ENCODE results near the gene SP5. TPM values are rescaled to one million over a fixed set of nuclear protein-coding genes. Genes with fewer than 3 reads are reported as not detected.

Gene SP5
- total and polyA plus RNA-seq, 9 of the 15 experiments (the other 6 are each of a cell fraction or from before 2014, with no cell fraction given), result 0.03 to 1.7 (median 0.16) TPM; not detected in 1

DNA sequence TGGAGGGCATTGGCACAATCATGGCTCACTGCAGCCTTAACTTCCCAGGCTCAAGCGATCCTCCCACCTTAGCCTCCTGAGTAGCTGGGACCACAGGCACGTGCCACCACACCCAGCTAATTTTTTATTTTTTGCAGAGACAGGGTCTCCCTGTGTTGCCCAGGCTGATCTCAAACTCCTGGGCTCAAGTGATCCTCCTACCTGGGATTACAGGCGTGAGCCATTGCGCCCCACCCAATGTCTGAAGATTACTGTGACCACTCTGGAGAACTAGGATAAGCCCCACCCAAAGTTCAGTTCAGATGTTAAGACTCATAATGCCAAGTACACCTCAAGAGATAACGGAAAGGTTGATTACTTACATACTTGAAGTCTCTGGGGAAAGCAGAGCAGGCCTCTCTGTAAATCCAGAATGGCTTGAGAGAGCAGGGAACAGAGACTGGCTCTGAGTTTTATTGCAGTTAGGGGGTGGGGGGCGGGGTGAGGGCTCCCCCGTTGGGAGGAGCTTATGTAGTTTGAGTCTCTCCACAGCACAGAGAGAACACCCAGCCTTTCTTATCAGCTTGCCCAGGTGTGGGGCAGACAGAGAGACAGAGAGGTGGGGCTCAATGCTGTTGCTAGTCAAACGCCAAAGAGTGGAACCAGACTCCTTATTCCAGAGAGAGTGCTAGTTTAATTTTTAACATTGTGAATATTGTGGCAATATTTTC is 28.5 kb downstream of the SP5 start (continued):
- no peak for TF ChIP-seq SAFB2 (IDR thresholded peaks at IDR 0.05; ENCODE audit: borderline replicate concordance, low read depth, low read length, severe bottlenecking)
- TF ChIP-seq ZNF695 (CRISPR knock-in tag; IDR thresholded peaks at IDR 0.05), result no peak
- 0 out of 2 replicates have a peak, but pooled peaks have one; percentile 42 for TF ChIP-seq GATAD2A (IDR thresholded peaks at IDR 0.05)
- TF ChIP-seq, protein P1, sequence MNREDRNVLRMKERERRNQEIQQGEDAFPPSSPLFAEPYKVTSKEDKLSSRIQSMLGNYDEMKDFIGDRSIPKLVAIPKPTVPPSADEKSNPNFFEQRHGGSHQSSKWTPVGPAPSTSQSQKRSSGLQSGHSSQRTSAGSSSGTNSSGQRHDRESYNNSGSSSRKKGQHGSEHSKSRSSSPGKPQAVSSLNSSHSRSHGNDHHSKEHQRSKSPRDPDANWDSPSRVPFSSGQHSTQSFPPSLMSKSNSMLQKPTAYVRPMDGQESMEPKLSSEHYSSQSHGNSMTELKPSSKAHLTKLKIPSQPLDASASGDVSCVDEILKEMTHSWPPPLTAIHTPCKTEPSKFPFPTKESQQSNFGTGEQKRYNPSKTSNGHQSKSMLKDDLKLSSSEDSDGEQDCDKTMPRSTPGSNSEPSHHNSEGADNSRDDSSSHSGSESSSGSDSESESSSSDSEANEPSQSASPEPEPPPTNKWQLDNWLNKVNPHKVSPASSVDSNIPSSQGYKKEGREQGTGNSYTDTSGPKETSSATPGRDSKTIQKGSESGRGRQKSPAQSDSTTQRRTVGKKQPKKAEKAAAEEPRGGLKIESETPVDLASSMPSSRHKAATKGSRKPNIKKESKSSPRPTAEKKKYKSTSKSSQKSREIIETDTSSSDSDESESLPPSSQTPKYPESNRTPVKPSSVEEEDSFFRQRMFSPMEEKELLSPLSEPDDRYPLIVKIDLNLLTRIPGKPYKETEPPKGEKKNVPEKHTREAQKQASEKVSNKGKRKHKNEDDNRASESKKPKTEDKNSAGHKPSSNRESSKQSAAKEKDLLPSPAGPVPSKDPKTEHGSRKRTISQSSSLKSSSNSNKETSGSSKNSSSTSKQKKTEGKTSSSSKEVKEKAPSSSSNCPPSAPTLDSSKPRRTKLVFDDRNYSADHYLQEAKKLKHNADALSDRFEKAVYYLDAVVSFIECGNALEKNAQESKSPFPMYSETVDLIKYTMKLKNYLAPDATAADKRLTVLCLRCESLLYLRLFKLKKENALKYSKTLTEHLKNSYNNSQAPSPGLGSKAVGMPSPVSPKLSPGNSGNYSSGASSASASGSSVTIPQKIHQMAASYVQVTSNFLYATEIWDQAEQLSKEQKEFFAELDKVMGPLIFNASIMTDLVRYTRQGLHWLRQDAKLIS (CRISPR knock-in tag; IDR thresholded peaks at IDR 0.05), result 0 out of 2 replicates have a peak, but pooled peaks have one; percentile 31
- TF ChIP-seq, protein P2, sequence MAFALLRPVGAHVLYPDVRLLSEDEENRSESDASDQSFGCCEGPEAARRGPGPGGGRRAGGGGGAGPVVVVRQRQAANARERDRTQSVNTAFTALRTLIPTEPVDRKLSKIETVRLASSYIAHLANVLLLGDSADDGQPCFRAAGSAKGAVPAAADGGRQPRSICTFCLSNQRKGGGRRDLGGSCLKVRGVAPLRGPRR (CRISPR knock-in tag; IDR thresholded peaks at IDR 0.05), result 0 out of 2 replicates have a peak, but pooled peaks have one; percentile 58
- TF ChIP-seq RFX5 (IDR thresholded peaks at IDR 0.05; ENCODE audit: low read depth, low read length), result no peak
- TF ChIP-seq KLF13 (tag; IDR thresholded peaks at IDR 0.05; ENCODE audit: borderline replicate concordance, low read depth), result 0 out of 2 replicates have a peak, but pooled peaks have one; percentile 41
- TF ChIP-seq ILF3 (IDR thresholded peaks at IDR 0.05; ENCODE audit: borderline replicate concordance), result no peak
- TF ChIP-seq ARNT (IDR thresholded peaks at IDR 0.05), result peak in 1 of 2 experiments; percentile 19; a peak in 1 of 4 replicates
- 0 out of 2 replicates have a peak, but pooled peaks have one; percentile 19 for TF ChIP-seq ZFP30 (CRISPR knock-in tag; IDR thresholded peaks at IDR 0.05; ENCODE audit: borderline replicate concordance)
- no peak for TF ChIP-seq ZNF586 (CRISPR knock-in tag; conservative IDR thresholded peaks at IDR 0.05)
- 0 out of 2 replicates have a peak, but pooled peaks have one; percentile 19 for TF ChIP-seq MTA3 (IDR thresholded peaks at IDR 0.05; ENCODE audit: borderline replicate concordance)
- no peak for TF ChIP-seq RBM34 (IDR thresholded peaks at IDR 0.05; ENCODE audit: borderline replicate concordance, insufficient read depth, low read length)
- TF ChIP-seq BRD4 (IDR thresholded peaks at IDR 0.05), result no peak
- TF ChIP-seq JUND (IDR thresholded peaks at IDR 0.05; ENCODE audit: borderline replicate concordance, low read depth, low read length), result peak; percentile 42; the same call in 1 of the 2 replicates
- TF ChIP-seq JUND (tag; IDR thresholded peaks at IDR 0.05; ENCODE audit: borderline replicate concordance, low read depth, low read length), result peak; percentile 23; the same call in 1 of the 3 replicates
- TF ChIP-seq SNRNP70 (optimal IDR thresholded peaks at IDR 0.05; ENCODE audit: low read depth, low read length), result no peak
- TF ChIP-seq RBFOX2 (IDR thresholded peaks at IDR 0.05; ENCODE audit: low read depth, low read length), result no peak
- TF ChIP-seq C11orf30 (IDR thresholded peaks at IDR 0.05; ENCODE audit: low read depth), result no peak
- no peak for TF ChIP-seq HIVEP1 (CRISPR knock-in tag; IDR thresholded peaks at IDR 0.05)
- no peak for TF ChIP-seq POLR2B (IDR thresholded peaks at IDR 0.05; ENCODE audit: low read depth, partially characterized antibody)
- TF ChIP-seq ZNF41 (CRISPR knock-in tag; conservative IDR thresholded peaks at IDR 0.05), result no peak
- TF ChIP-seq, protein P3, sequence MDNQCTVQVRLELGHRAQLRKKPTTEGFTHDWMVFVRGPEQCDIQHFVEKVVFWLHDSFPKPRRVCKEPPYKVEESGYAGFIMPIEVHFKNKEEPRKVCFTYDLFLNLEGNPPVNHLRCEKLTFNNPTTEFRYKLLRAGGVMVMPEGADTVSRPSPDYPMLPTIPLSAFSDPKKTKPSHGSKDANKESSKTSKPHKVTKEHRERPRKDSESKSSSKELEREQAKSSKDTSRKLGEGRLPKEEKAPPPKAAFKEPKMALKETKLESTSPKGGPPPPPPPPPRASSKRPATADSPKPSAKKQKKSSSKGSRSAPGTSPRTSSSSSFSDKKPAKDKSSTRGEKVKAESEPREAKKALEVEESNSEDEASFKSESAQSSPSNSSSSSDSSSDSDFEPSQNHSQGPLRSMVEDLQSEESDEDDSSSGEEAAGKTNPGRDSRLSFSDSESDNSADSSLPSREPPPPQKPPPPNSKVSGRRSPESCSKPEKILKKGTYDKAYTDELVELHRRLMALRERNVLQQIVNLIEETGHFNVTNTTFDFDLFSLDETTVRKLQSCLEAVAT (IDR thresholded peaks at IDR 0.05), result no peak
- TF ChIP-seq MTF1 (CRISPR knock-in tag; IDR thresholded peaks at IDR 0.05; ENCODE audit: borderline replicate concordance), result no peak
